ENCODE measurements around the gene SND1.

SND1 gene

GRCh38 chr7:128037081-128037480 is 385.1 kb downstream of the SND1 start:
- DNase-seq (ENCODE audit: low read depth in 3 of 3), result no peak

- no peak for DNase-seq (ENCODE audit: low read depth in 3 of 3)
Observed at GRCh38 chr7:128037880-128038619, 386.1 kb downstream of the SND1 start.

- DNase-seq (ENCODE audit: low read depth in 3 of 3), result no peak
Observed at GRCh38 chr7:128039544-128039953, 387.6 kb downstream of the SND1 start.

- DNase-seq (ENCODE audit: low read depth in 3 of 3), result no peak
Observed at GRCh38 chr7:128040205-128040604, 388.2 kb downstream of the SND1 start.

- no peak for DNase-seq (ENCODE audit: low read depth in 3 of 3)
Observed at GRCh38 chr7:128041203-128041602, 389.2 kb downstream of the SND1 start.

GRCh38 chr7:128042012-128042411 is 390.0 kb downstream of the SND1 start:
- DNase-seq (ENCODE audit: low read depth in 3 of 3), result no peak

- no peak for DNase-seq (ENCODE audit: low read depth in 3 of 3)
Observed at GRCh38 chr7:128044064-128044463, 392.1 kb downstream of the SND1 start.

GRCh38 chr7:128045158-128045557 is 393.2 kb downstream of the SND1 start:
- no peak for DNase-seq (ENCODE audit: low read depth in 3 of 3)

- no peak for DNase-seq (ENCODE audit: low read depth in 3 of 3)
Observed at GRCh38 chr7:128045766-128046165, 393.8 kb downstream of the SND1 start.

GRCh38 chr7:128052404-128052803 is 400.4 kb downstream of the SND1 start:
- DNase-seq (ENCODE audit: low read depth in 3 of 3), result no peak

- DNase-seq (ENCODE audit: low read depth in 3 of 3), result no peak
Observed at GRCh38 chr7:128053023-128053422, 401.0 kb downstream of the SND1 start.

GRCh38 chr7:128053991-128054390 is 402.0 kb downstream of the SND1 start:
- DNase-seq (ENCODE audit: low read depth in 3 of 3), result no peak

GRCh38 chr7:128054511-128054910 is 402.5 kb downstream of the SND1 start:
- DNase-seq (ENCODE audit: low read depth in 3 of 3), result no peak

- no peak for DNase-seq (ENCODE audit: low read depth in 3 of 3)
Observed at GRCh38 chr7:128055637-128056036, 403.6 kb downstream of the SND1 start.

- DNase-seq (ENCODE audit: low read depth in 3 of 3), result no peak
Observed at GRCh38 chr7:128056901-128057300, 404.9 kb downstream of the SND1 start.

GRCh38 chr7:128057909-128058308 is 405.9 kb downstream of the SND1 start:
- DNase-seq (ENCODE audit: low read depth in 3 of 3), result no peak

GRCh38 chr7:128059143-128059988 is 407.4 kb downstream of the SND1 start:
- DNase-seq (ENCODE audit: low read depth in 3 of 3), result no peak

GRCh38 chr7:128060018-128060417 is 408.0 kb downstream of the SND1 start:
- DNase-seq (ENCODE audit: low read depth in 3 of 3), result no peak

- no peak for DNase-seq (ENCODE audit: low read depth in 3 of 3)
Observed at GRCh38 chr7:128063088-128063487, 411.1 kb downstream of the SND1 start.

GRCh38 chr7:128065872-128066271 is 413.9 kb downstream of the SND1 start:
- DNase-seq (ENCODE audit: low read depth in 3 of 3), result no peak

- no peak for DNase-seq (ENCODE audit: low read depth in 3 of 3)
Observed at GRCh38 chr7:128066395-128066794, 414.4 kb downstream of the SND1 start.

GRCh38 chr7:128066858-128067257 is 414.9 kb downstream of the SND1 start:
- no peak for DNase-seq (ENCODE audit: low read depth in 3 of 3)

GRCh38 chr7:128067983-128068382 is 416.0 kb downstream of the SND1 start:
- DNase-seq (ENCODE audit: low read depth in 3 of 3), result no peak
